Measurements from ENCODE around the gene POLE.

Gene POLE, protein sequence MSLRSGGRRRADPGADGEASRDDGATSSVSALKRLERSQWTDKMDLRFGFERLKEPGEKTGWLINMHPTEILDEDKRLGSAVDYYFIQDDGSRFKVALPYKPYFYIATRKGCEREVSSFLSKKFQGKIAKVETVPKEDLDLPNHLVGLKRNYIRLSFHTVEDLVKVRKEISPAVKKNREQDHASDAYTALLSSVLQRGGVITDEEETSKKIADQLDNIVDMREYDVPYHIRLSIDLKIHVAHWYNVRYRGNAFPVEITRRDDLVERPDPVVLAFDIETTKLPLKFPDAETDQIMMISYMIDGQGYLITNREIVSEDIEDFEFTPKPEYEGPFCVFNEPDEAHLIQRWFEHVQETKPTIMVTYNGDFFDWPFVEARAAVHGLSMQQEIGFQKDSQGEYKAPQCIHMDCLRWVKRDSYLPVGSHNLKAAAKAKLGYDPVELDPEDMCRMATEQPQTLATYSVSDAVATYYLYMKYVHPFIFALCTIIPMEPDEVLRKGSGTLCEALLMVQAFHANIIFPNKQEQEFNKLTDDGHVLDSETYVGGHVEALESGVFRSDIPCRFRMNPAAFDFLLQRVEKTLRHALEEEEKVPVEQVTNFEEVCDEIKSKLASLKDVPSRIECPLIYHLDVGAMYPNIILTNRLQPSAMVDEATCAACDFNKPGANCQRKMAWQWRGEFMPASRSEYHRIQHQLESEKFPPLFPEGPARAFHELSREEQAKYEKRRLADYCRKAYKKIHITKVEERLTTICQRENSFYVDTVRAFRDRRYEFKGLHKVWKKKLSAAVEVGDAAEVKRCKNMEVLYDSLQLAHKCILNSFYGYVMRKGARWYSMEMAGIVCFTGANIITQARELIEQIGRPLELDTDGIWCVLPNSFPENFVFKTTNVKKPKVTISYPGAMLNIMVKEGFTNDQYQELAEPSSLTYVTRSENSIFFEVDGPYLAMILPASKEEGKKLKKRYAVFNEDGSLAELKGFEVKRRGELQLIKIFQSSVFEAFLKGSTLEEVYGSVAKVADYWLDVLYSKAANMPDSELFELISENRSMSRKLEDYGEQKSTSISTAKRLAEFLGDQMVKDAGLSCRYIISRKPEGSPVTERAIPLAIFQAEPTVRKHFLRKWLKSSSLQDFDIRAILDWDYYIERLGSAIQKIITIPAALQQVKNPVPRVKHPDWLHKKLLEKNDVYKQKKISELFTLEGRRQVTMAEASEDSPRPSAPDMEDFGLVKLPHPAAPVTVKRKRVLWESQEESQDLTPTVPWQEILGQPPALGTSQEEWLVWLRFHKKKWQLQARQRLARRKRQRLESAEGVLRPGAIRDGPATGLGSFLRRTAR (N-terminal part only)

DNA sequence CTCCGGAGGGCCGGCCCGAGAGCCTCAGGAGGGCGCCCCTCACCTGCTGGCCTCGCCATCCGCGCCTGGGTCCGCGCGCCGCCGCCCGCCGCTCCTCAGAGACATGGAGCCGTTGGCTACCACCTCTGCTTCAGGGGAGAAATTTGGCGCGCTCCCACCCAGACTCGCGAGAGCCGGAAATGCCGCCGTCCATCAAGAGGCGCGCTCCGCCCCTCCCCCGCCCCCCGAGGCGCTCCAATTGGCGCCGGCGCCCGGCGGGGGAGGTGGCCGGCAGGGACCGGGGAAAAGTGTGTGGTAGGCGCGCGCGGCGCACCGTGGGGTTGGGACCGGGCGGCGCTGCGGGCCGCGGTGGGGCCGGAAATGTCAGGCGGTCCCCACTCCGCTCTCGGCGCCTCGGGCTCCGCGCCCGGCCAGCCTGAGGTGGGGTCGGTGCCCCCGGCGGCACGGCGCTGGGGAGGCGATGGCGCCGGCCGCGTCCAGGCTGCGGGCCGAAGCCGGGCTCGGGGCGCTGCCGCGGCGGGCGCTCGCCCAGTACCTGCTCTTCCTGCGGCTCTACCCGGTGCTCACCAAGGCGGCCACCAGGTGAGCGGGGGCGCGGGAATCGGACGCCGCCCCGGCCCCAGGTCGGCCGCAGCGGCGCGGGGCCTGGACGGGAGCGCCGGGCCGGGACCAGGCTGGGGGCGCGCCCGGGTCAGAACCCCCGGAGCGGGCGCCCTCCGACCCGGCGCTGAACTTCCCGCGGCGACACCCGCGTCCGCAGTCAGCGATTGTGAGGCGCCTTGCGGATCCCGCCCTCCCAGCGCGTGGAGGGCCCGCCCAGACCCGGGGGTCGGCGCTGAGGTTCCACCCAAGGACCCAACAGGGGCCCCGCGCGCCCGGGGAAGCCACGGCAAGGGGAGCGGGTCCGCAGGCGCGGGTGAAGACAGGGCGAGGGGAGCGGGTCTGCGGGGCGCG, at the start of gene POLE, which contains the start of gene PXMP2:
POLE (minus strand) TSS at position 132 of the 954 bp plus-strand sequence; CDS start at position 105, 27 bp downstream.
PXMP2 (plus strand) TSS at position 377 of the 954 bp plus-strand sequence; CDS start at position 461, 84 bp downstream.
- DNase-seq (ENCODE audit: low read depth), result peak; percentile 89

DNA sequence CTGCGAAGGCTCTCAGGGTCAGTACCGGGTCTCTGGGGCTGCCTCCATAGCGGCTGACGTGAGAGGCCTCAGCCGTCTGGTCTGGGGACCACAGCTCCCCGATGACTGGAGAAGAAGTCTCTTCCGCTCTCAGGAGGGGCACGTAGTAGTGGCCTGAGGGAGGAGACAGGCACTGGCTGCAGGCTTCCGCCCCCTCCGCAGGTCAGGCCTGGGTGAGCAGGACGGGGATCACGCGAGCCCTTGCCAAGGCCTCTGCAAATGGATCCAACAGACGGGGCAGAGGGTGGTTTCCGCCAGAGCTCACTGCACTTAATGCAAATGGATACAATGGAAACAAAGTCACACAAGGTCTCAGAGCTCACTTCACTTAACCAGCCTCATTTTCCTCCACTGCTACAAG, 49.8 kb upstream of the POLE start:
- no peak for DNase-seq (ENCODE audit: low read depth)

DNA sequence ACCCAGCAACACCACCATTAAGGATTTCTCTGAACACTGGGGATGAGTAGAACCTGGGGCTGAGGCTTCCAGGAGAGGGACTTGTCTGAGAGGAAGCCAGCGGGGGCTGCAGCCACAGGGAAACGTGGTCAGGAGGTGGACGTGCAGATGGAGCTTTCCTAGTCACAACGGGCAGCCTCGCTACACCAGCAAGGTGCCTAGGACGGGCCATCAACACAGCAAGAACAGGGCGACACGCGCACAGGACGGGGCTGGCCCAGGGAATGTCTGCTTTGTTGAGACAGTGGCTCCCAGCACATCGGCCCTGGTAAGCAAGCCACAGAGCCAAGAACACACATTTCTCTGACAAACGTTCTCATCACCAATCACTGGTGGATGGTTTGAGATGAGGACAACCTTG, 49.2 kb upstream of the POLE start:
- no peak for DNase-seq (ENCODE audit: low read depth)

DNA sequence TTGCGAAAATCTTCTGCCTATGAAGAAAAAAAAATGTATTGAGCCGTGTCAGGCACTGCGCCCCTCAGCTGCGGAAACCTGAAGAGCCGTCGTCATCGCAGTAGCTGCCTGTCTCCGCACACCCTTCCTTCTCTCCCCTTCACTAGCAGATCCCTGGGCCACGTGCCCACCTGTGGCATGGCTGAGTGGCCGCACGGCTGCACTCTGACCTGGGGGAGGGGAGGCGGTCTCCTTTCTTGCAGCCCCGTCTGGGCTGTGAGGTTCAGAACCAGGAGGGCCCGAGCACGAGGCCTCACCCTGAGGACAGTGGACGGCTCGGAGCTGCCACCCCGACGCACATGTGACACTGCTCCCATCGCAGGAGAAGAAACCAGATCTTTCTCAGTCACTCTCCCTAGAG, 48.4 kb upstream of the POLE start:
- no peak for DNase-seq (ENCODE audit: low read depth)

DNA sequence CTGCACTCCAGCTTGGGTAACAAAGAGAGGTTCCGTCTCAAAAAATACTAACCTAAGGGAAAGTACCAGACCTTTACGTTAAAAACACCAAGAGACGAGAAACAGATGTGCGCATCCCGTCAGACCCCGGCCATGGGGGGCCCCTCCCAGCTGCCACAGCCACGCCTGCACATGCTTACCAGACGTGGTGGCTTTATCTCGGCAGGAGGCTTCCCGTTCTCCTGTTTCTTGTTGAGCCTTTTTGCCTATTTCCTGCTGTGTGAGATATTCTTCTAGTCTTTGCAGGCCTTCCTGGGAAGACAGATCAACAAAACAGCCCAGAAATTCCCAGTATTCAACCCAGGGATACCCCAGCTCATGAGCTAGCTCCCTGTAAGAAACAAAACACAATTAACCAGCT, 47.1 kb upstream of the POLE start:
- DNase-seq (ENCODE audit: low read depth), result no peak

DNA sequence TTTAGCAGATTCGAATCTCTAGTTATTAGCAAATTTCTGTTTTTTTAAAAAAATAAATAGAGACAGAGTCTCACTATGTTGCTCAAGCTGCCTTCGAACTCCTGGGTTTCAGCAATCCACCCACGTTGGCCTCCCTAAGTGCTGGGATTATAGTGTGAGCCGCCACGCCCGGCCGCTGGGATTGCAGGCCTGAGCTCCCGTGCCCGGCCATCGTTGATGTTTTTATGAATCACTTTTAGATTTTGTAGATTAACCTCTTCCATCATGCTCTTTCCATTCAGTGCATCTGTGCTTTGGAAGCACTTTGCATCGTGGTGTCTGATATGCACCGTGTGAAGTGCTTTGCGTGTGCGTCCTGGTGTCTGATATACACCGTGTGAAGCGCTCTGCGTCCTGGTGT, 44.4 kb upstream of the POLE start:
- no peak for DNase-seq (ENCODE audit: low read depth)

DNA sequence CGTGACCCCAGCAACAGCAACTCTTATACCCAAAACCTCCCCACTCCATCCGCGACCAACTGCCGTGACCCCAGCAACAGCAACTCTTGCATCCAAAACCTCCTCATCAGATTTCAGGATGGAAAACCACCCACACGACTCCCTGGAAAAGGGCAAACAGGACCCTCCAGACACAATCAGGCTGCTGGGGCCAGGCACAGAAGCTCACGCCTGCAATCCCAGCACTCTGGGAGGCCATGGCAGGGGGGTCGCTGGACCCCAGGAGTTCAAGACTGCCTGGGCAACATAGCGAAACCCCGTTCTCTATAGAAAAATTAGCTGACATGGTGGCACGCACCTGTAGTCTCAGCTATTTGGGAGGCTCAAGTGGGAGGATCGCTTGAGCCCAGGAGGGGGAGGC, 43.2 kb upstream of the POLE start:
- DNase-seq (ENCODE audit: low read depth), result no peak

DNA sequence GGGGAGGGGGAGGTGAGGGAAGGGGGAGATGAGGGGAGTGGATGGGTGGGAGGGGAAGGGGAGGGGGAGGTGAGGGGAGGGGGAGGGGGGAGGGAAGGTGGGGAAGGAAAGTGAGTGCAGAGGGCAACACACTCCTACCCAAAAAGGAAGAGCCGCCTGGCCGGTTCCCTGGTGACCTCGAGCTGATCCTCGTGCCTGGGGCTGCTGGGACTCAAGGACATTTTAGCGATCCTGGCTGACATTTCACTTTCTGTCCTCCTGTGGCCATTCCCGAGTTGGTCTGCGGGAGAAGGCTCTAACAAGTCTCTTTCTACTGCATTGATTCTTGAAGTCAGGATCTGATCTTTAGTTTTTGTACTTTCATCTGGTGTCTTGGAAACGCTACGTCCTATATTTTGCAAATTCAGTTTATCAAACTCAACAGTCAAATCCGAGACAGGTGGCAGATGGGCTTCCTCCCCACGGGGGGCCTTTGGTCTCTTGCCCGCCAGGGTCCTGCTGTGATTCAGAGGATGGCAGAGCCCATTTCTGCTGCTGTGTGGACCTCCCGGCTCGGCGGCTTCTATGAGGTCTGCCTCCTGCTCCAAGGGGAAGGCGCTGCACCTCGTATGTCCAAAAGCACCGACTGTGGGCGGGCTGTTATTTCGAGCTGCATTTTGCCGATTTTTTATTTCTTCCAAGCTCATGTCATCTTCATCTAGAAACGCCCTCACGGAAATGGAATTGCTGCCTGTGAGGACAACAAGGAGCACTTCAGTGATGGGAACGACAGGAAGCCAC, 42.6 kb upstream of the POLE start:
- DNase-seq (ENCODE audit: low read depth), result no peak

DNA sequence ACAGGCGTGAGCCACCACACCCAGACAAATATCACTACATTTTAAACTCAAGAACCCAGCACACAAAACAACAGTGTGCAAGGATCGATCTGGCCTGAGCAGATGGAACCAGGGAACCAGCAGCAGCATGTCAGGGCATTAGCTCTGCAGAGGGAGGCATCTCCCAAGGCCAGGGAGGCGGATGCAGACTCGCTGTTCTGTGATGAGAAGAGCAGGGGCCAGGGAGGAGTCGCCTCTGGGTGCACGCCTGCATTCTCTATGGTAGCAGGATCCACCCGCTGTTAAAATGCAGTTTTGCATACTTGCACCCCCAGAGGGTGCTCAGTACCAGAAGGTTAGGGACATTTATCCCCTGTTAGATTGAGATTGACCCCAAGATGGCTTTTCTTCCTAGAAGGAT, 41.4 kb upstream of the POLE start:
- no peak for DNase-seq (ENCODE audit: low read depth)

DNA sequence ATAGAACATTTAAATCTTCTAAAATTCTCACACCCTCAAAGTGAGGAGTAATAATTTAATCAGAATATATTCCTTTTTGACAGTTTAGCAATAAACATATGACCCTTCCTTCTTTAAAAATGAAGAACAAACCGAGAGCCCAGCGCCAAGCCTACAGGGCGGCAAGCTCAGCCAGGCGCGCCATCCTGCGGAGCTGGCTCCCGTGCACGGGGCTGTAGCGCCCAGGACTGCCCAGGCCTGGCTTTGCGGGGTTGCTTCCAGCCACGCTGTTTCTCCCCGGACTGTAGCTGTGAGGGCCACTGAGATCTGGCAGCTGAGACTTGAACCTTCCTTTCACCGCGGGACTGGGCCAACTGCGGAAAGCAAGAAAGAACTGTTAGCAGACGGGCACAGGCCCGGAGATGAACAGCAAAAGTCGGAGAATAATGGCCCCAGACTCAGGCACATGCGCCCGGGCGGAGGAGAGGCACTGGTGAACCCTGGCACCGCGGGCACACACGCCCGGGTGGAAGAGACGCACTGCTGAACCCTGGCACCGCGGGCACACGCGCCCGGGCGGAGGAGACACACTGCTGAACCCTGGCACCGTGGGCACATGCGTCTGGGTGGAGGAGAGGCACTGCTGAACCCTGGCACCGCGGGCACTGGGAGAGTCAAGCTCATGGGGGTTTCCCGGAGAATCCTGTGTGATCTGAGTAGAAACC, 40.1 kb upstream of the POLE start:
- no peak for DNase-seq (ENCODE audit: low read depth)

DNA sequence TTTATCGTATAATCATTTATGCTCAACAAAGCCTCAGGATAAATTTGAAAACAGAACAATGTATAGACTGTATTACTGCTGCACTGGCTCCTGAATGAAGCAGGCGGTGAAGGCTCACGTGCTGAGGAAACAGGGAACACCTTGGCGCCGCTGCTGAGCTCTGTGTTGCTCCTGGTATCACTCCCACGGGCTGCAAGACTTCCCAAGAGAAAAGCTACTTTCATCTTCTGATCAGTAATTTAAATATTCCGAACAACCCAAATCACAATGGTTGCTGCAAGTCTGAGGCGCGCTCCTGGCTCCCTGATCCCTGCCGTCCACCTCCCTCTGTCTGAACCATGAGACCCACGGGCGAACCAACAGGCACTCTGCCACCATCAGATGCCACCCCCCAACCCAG, 39.2 kb upstream of the POLE start:
- no peak for DNase-seq (ENCODE audit: low read depth)

DNA sequence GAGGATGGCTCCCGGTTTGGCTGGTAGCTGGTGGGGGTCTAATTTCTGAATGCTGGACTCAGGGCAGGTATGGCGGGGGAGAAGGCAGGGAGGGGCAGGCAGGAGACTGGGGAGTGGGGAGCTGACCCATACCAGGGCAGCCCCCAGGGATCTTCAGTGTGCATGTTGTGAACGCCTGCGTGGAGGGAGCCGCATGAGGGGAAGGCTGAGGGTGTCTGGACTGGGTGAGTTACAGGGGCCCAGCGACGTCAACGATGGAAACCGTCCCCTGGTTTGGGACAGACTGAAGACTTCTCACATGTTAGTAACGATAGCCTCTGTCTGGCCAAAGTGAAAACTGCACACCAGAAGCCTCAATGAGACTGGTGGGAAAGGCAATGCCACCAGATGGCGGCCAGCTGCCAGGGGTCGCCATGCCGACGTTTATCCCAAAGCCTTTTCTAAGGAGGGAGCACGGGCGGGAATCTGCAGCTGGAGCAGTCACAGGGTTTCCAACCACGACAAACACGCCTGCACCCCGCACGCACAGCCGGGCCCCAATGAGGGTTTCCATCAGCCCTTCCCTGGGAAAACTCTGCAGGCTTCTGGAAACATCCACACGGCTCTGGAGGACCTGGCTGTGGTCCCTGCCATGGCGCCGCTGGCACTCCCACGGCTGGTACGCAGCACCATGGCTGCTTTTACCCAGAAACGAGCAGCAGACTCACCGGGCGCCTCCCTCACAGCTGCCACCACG, 37.5 kb upstream of the POLE start:
- DNase-seq (ENCODE audit: low read depth), result no peak

DNA sequence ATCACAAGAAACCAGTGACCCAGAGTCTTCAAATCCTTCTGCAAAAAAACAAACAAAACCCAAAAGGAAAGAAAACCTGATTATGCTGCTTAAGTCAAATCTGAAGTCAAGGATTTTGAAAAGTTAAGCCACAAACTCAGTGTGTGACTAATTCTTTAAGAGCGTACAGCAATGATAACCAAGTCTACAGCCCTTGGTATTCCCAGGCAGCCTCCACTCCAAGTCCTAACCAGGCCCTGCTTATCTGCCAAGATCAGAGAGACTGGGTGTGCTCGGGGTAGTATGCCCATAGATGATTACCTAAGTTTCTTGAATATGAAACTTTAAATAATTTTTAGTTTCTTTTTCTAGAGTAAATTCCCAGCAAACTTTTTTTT, 36.6 kb upstream of the POLE start:
- no peak for DNase-seq (ENCODE audit: low read depth)

DNA sequence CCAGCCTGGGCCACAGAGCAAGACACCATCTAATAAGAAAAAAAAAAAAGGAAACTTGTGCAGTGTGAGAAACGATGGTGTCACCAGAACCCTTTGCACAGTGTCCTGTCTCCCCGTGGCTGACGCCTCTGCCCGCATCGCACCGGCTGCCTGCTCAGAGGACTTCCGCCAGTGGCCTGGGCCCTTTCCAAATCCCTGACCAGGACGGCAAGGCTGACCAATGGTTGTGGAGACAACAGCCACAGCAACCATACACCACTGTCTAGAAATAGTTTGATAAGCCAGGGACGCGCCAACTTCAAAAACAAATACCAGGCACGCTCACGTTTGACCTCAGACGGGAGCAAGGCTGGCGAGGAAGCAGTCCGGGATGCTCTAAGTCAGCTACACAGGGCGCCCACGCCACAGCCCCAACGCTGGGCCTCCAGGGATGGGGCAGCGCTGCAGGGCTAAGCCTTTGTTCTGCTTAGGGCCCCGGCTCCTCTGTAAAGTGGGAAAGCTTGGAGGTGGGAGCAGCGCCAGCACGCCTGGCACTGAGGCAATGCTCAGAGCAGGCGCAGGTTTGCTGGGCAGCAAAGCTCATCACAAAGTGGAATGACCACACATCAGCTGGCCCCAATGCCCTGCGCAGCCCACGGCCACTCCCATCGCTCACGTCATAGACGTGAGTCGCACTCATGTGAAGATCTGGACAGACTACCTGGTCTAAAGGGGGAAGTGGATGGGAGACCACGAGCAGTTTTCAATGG, 36.0 kb upstream of the POLE start:
- DNase-seq (ENCODE audit: low read depth), result no peak

DNA sequence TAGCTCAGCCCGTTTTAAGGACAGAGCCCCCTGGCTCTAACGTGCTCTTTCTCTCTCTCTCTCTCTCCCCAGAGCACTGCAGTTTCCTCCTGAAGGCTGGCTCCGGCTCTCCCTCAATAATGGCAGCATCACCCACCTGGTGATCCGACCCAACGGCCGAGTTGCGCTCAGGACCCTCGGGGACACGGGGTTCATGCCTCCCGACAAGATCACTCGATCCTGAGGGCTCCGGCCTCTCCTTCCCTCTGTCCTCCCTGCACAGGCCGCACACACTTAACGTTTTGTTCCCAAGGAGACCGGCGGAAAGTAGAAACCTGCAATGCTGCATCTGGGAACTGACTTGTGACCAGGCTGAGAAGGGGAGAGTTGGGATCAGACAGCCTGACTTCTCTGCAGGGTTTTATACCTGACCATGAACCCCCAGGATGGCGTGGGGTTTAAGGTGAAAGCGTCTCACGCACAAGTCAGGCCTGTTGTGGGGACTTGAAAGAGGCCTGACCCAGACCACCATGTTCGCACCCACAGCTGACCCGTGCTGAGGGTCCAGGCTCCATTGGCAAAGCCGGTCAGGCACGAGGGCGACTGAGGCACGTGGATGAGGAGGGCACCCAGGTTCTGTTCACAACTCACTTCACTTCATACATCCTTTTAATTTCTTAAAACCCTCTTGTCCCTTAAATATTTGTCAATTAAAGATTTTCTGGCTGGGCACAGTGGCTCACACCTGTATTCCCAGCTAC, 33.6 kb upstream of the POLE start:
- no peak for DNase-seq (ENCODE audit: low read depth)

DNA sequence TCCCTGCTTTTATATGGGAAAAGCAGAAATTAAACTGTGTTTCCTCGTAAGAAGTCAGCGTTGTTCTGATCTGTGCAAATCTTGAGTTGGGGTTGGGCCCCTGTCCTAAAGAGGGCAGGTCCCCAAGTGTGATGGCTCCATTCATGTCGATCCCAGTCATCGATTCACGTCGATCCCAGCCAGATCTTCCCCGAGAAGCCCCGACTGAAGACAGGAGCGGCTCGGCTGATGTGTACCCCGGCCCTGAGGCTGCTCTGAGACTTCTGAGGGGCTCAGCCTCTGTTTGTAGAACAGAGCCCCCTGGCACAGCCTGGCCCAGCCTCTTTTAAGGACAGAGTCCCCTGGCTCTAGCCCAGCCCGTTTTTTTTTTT, 32.8 kb upstream of the POLE start:
- no peak for DNase-seq (ENCODE audit: low read depth)

DNA sequence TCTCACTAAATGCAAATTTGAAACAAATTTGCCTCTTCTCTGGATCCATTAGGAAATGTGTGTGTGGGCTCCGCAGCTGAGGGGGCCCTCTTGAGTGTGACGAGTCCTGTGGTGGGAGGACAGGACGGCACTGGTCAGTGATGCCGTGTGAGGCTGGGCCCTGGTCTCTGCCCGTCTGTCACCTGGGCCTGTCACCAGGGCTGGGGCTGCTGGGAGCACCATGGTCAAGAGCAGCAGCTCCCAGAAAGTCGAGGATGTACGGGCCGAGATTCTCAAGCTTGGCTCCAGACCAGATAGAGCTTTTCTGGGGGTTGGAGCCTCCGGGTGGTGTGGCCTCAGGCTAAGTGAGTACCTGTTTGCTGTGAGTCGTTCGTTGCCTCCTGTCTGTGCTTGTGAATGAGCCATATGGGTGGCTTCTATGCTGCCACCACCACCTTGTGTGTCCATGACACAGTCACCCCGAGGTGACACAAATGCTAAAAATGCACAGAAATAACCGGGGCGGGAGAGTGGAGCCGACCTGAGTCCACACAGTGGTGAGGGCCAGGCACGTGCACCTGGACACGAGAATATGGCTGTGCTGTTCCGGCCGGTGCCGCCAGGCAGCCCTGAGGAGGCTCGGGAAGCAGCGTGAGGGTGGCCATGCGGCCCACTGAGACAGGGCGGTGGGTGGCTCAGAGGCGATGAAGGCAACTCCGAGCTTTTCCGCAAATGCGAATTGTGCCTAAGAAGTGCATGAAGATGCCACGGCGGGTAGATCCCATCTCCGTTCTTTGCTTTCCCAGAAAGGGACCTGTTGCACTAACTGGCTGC, 32.2 kb upstream of the POLE start:
- no peak for DNase-seq (ENCODE audit: low read depth)
